ENCODE results near the gene MAPK13.

DNA sequence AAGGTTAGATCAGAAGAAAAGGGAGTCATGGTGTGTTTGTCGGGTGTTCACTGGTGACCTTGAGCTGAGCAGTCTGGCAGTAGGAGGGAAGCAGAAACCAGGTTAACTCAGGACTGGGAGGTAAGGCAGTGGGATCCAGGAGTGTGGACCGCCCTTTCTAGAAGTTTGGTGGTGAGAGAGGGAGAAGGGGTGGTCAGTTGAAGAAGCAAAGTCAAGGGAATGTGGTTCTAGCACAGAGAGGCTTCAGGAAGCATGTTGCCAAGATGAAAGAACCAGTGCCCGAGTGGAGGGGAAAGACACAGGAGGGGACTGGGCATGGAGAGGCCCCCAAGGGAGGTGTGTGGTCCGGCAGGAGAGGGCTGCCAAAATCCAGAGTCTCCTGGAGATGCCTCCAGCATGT, 3.6 kb downstream of the MAPK13 start:
- TF ChIP-seq CTCF (IDR thresholded peaks at IDR 0.05) = no peak
- TF ChIP-seq EZH2 (IDR thresholded peaks at IDR 0.05; ENCODE audit: borderline replicate concordance, insufficient read depth, low read depth, low read length, poor library complexity, severe bottlenecking) = no peak
